Vagina (tissue), 2 donors: ENCODE results near the gene F5.

Experiments
- POLR2A ChIP-seq, 2 donors: fragments of 450-650 bp; IDR thresholded peaks; one replicate each; pipeline ENCODE4 v1.6.1; 2017; ENCODE audit warnings: antibody characterized with exemption in 2 of 2, mild to moderate bottlenecking in 2 of 2, moderate library complexity in 2 of 2
- POLR2AphosphoS5 ChIP-seq, 2 donors: sonication (generic); formaldehyde crosslinking; IDR thresholded peaks; one replicate each; pipeline ENCODE4 v1.9.0; 2017; ENCODE audit warnings: antibody characterized with exemption in 2 of 2, mild to moderate bottlenecking in 2 of 2, low read depth in 1 of 2; ENCODE audit not compliant: insufficient read depth in 1 of 2
- TF ChIP-seq, protein P1 (sequence below), 3 experiments: fragments of 450-650 bp in 2 of 3; fragments of 200-600 bp in 1 of 3; sonication (generic) in 1 of 3; IDR thresholded peaks; one replicate each; pipeline ENCODE4 v1.5.1; 2017 to 2019; ENCODE audit warnings: antibody characterized with exemption in 3 of 3, mild to moderate bottlenecking in 2 of 3, moderate library complexity in 2 of 3

DNA sequence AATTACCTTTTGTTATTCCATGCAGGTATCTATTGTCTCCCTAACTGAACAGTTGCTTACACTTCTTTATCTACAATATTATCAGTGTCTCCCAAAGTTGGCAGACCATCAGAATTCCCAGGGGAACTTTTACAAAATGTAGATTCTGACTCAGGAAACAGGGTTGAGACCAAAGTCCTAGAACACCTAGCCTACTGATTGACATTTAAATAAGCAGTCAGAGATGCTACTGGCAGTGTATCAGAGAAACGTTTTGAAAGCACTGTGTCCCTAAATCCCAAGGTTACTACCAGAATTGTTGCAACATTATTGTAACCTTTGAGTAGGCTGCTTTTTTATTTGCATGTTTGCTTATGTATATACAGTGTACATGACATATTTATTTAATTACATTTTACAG, 1.8 kb upstream of the F5 start:
- no peak for TF ChIP-seq POLR2A (IDR thresholded peaks at IDR 0.05)
- TF ChIP-seq, protein P1, sequence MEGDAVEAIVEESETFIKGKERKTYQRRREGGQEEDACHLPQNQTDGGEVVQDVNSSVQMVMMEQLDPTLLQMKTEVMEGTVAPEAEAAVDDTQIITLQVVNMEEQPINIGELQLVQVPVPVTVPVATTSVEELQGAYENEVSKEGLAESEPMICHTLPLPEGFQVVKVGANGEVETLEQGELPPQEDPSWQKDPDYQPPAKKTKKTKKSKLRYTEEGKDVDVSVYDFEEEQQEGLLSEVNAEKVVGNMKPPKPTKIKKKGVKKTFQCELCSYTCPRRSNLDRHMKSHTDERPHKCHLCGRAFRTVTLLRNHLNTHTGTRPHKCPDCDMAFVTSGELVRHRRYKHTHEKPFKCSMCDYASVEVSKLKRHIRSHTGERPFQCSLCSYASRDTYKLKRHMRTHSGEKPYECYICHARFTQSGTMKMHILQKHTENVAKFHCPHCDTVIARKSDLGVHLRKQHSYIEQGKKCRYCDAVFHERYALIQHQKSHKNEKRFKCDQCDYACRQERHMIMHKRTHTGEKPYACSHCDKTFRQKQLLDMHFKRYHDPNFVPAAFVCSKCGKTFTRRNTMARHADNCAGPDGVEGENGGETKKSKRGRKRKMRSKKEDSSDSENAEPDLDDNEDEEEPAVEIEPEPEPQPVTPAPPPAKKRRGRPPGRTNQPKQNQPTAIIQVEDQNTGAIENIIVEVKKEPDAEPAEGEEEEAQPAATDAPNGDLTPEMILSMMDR (IDR thresholded peaks at IDR 0.05): no peak
- TF ChIP-seq POLR2AphosphoS5 (IDR thresholded peaks at IDR 0.05; ENCODE audit: insufficient read depth in 1 of 2, low read depth in 1 of 2): no peak
